NCI-H1694 (cell line): ENCODE data around the gene ADAMTSL1.

ENCODE experiments used
- DNase-seq: peaks from one replicate; lab custom pipeline; 2025; lab: John Stamatoyannopoulos, UW

ADAMTSL1 gene

GRCh38 chr9:18606281-18606680, 132.3 kb downstream of the ADAMTSL1 start:
- DNase-seq, result no peak

- no peak for DNase-seq
These were observed 132.9 kb downstream of the ADAMTSL1 start for GRCh38 chr9:18606846-18607245.

- no peak for DNase-seq
These were observed 134.4 kb downstream of the ADAMTSL1 start for GRCh38 chr9:18608371-18608770.

GRCh38 chr9:18610956-18611355, 137.0 kb downstream of the ADAMTSL1 start:
- DNase-seq, result no peak

GRCh38 chr9:18611971-18612370, 138.0 kb downstream of the ADAMTSL1 start:
- no peak for DNase-seq

- DNase-seq, result no peak
These were observed 140.2 kb downstream of the ADAMTSL1 start for GRCh38 chr9:18614116-18614515.

GRCh38 chr9:18614651-18615050, 140.7 kb downstream of the ADAMTSL1 start:
- no peak for DNase-seq

GRCh38 chr9:18616976-18617375, 143.0 kb downstream of the ADAMTSL1 start:
- no peak for DNase-seq

- DNase-seq, result no peak
These were observed 143.8 kb downstream of the ADAMTSL1 start for GRCh38 chr9:18617759-18618158.

GRCh38 chr9:18618862-18619261, 144.9 kb downstream of the ADAMTSL1 start:
- no peak for DNase-seq

GRCh38 chr9:18622186-18622836, 148.4 kb downstream of the ADAMTSL1 start:
- no peak for DNase-seq

- DNase-seq, result no peak
These were observed 149.5 kb downstream of the ADAMTSL1 start for GRCh38 chr9:18623221-18624079.

- DNase-seq, result no peak
These were observed 152.2 kb downstream of the ADAMTSL1 start for GRCh38 chr9:18626046-18626698.

- no peak for DNase-seq
These were observed 155.2 kb downstream of the ADAMTSL1 start for GRCh38 chr9:18629136-18629535.

GRCh38 chr9:18632632-18633403, 158.9 kb downstream of the ADAMTSL1 start:
- no peak for DNase-seq

- DNase-seq, result no peak
These were observed 162.8 kb downstream of the ADAMTSL1 start for GRCh38 chr9:18636781-18637180.

- no peak for DNase-seq
These were observed 164.7 kb downstream of the ADAMTSL1 start for GRCh38 chr9:18638371-18639249.

GRCh38 chr9:18639911-18640310, 166.0 kb downstream of the ADAMTSL1 start:
- no peak for DNase-seq

GRCh38 chr9:18658804-18659705, 185.1 kb downstream of the ADAMTSL1 start:
- no peak for DNase-seq

- DNase-seq, result no peak
These were observed 186.0 kb downstream of the ADAMTSL1 start for GRCh38 chr9:18660001-18660400.
